Tibial nerve (tissue), 4 donors: ENCODE measurements around the gene PBRM1. TPM values are rescaled to one million over a fixed set of nuclear protein-coding genes. Genes with fewer than 3 reads are reported as not detected.

Source experiments
- DNase-seq, 2 donors: peaks; one replicate each; pipeline ENCODE4 v3.0.0-alpha.2; 2019; ENCODE audit warnings: low spot score in 2 of 2
- H3K27ac ChIP-seq, 4 donors: fragments of 200-600 bp; sonication (generic) in 3 of 4; one replicate each; pipeline ENCODE4 v1.5.1; 2017 to 2019; ENCODE audit warnings: mild to moderate bottlenecking in 1 of 4
- H3K27me3 ChIP-seq, 2 donors: fragments of 200-600 bp; sonication (generic) in 1 of 2; one replicate each; pipeline versions ENCODE4 v1.5.1 to v1.6.0; 2017 to 2019
- H3K36me3 ChIP-seq, 3 donors: fragments of 200-600 bp; sonication (generic); one replicate each; pipeline ENCODE4 v1.5.1; 2018 to 2019
- H3K4me1 ChIP-seq, 4 donors: fragments of 200-600 bp; sonication (generic) in 3 of 4; one replicate each; pipeline ENCODE4 v1.5.1; 2017 to 2019
- H3K4me3 ChIP-seq, 4 donors: fragments of 200-600 bp; sonication (generic) in 3 of 4; one replicate each; pipeline ENCODE4 v1.5.1; 2017 to 2019; ENCODE audit warnings: mild to moderate bottlenecking in 1 of 4, moderate library complexity in 1 of 4
- H3K9me3 ChIP-seq, 4 donors: fragments of 200-600 bp; sonication (generic) in 3 of 4; one replicate each; pipeline ENCODE4 v1.5.1; 2017 to 2019
- EP300 ChIP-seq, 2 donors: sonication (generic); formaldehyde crosslinking; IDR thresholded peaks; one replicate each; pipeline ENCODE4 v1.6.1; 2017; ENCODE audit warnings: antibody characterized with exemption in 2 of 2, mild to moderate bottlenecking in 1 of 2
- POLR2A ChIP-seq, 2 donors: fragments of 450-650 bp; IDR thresholded peaks; one replicate each; pipeline ENCODE4 v1.6.1; 2017; ENCODE audit warnings: antibody characterized with exemption in 2 of 2, mild to moderate bottlenecking in 2 of 2, moderate library complexity in 2 of 2
- WGBS, 2 donors: methylation state at CpG; one replicate each; pipeline ENCODE4 v1.1.5; 2018; 5-methylcytosine and 5-hydroxymethylcytosine counted together
- total RNA-seq, 4 donors: library from RNA; depleted of rRNA; stranded (reverse); fragments of >200 nt; gene quantifications; one replicate each; pipeline ENCODE4 v1.1.0, GENCODE V29; 2016
- TF ChIP-seq, protein P1 (sequence below), 5 experiments: fragments of 200-600 bp in 3 of 5; fragments of 450-650 bp in 2 of 5; sonication (generic) in 3 of 5; IDR thresholded peaks; one replicate each; pipeline ENCODE4 v1.5.1; 2016 to 2019; ENCODE audit warnings: antibody characterized with exemption in 5 of 5, mild to moderate bottlenecking in 3 of 5, moderate library complexity in 2 of 5

Gene PBRM1
- total RNA-seq, 4 donors from 2014 or later, result 87.0 to 123 (median 114) TPM

DNA sequence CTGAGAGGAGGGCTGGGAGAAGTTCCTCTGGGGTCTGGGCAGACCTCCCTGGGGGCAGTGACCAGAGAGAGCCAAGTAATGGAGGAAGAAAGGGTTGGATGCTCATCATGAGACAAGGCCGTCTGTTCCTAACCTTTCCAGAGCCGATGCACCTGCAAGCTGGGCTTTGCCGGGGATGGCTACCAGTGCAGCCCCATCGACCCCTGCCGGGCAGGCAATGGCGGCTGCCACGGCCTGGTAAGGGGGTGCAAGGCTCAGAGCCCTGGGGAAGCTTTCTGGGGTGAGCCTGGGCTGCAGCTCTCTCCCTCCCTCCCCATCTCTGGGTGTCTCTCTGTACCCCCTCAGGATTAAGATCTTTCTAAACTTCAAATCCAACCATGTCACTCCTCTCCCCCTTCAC is 174.2 kb downstream of the PBRM1 start:
- TF ChIP-seq, protein P1, sequence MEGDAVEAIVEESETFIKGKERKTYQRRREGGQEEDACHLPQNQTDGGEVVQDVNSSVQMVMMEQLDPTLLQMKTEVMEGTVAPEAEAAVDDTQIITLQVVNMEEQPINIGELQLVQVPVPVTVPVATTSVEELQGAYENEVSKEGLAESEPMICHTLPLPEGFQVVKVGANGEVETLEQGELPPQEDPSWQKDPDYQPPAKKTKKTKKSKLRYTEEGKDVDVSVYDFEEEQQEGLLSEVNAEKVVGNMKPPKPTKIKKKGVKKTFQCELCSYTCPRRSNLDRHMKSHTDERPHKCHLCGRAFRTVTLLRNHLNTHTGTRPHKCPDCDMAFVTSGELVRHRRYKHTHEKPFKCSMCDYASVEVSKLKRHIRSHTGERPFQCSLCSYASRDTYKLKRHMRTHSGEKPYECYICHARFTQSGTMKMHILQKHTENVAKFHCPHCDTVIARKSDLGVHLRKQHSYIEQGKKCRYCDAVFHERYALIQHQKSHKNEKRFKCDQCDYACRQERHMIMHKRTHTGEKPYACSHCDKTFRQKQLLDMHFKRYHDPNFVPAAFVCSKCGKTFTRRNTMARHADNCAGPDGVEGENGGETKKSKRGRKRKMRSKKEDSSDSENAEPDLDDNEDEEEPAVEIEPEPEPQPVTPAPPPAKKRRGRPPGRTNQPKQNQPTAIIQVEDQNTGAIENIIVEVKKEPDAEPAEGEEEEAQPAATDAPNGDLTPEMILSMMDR (IDR thresholded peaks at IDR 0.05), result no peak
- no peak for TF ChIP-seq POLR2A (IDR thresholded peaks at IDR 0.05)
- no peak for TF ChIP-seq EP300 (IDR thresholded peaks at IDR 0.05)
- H3K27ac ChIP-seq, result no peak overlapping the region
- WGBS, 2 donors, result 72 to 79% methylated on average over 7 of the region's 7 CpGs
- peaks cover 0 to 12% (median 0%) of the 10 kb centered on the region in 4 donors for H3K4me1 ChIP-seq
- H3K27me3 ChIP-seq, result no peaks in the 10 kb centered on the region
- H3K9me3 ChIP-seq, result no peaks in the 10 kb centered on the region
- no peak for DNase-seq
- no peak overlapping the region for H3K4me3 ChIP-seq
- H3K36me3 ChIP-seq, result peaks cover 0 to 57% (median 0%) of the 10 kb centered on the region in 3 donors

DNA sequence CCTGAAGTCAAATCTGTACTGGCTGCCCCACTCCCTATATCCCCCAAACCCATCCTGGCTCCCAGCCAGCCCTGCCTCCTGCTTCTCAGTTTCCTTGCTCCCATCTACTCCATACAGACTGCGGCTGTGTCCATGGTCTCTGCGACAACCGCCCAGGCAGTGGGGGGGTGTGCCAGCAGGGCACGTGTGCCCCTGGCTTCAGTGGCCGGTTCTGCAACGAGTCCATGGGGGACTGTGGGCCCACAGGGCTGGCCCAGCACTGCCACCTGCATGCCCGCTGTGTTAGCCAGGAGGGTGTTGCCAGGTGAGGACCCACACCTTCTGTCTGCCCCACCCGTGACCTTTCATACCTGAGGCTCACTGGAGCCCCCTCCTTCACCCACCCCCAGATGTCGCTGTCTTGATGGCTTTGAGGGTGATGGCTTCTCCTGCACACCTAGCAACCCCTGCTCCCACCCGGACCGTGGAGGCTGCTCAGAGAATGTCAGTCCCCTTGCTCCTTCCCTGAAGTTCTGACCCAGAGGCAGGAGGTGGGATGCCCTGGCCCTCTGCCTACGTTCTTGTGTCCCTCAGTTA is 175.9 kb downstream of the PBRM1 start:
- TF ChIP-seq POLR2A (IDR thresholded peaks at IDR 0.05) (no peak), EP300 (IDR thresholded peaks at IDR 0.05) (no peak)
- TF ChIP-seq, protein P1 (IDR thresholded peaks at IDR 0.05), result no peak
- no peak for DNase-seq
- Histone ChIP-seq H3K4me1 (peaks cover 0 to 4% (median 0%) of the 10 kb centered on the region in 4 donors), H3K4me3 (no peak overlapping the region), H3K9me3 (no peaks in the 10 kb centered on the region), H3K36me3 (peaks cover 0 to 62% (median 0%) of the 10 kb centered on the region in 3 donors), H3K27me3 (no peaks in the 10 kb centered on the region), H3K27ac (no peak overlapping the region)
- 57 to 66% methylated on average over 12 of the region's 12 CpGs for WGBS, 2 donors

DNA sequence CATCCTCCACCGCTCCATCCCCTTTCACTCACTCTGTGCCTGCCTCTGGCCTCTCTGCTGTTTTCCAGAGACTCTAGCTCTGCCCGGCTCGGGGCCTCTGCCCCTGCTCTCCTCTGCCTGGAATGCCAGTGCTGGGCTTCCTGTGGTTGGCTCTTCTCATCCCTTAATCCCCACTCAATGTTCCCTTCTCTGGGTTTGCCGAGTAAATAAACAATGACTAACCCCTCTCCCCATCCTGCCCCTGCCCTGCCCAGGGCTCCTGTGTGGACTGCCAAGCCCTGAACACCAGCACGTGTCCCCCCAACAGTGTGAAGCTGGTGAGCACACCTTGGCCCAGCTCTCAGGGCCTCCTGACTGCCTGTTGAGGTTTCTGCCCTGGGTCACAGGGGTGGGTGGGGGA is 178.4 kb downstream of the PBRM1 start:
- DNase-seq, result no peak
- 62 to 65% methylated on average over 5 of the region's 5 CpGs for WGBS, 2 donors
- H3K27me3 ChIP-seq, result no peaks in the 10 kb centered on the region

DNA sequence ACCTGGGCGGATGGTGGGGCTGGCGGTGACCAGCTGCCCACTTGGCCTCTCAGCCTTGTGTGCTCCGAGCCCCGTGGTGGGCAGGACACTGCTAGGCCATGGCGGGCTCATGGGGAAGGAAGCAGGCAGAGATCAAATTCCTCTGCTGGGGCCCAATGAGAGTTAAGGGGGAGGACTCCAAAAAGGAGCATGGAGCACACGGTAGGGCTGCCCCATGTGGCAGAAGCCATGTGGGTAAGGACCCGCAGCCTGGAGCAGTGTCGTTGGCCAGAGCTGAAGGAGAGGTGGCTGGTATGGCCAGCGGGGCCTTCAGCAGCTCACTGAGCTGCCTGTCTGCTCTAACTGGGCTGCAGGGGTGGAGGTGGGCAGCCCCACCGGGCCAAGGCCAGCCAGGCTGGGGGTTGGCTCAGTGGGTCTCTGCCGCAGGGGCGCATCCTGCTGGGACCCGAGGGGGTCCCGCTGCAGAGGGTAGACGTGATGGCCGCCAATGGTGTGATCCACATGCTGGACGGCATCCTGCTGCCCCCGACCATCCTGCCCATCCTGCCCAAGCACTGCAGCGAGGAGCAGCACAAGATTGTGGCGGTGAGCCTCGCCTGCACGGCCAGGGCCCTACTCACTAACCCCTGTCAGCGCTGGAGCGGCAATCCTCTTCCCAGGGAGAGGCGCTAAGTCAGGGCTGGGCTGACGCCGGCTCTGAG is 179.3 kb downstream of the PBRM1 start:
- TF ChIP-seq POLR2A (IDR thresholded peaks at IDR 0.05) (no peak), EP300 (IDR thresholded peaks at IDR 0.05) (no peak)
- TF ChIP-seq, protein P1 (IDR thresholded peaks at IDR 0.05), result no peak
- 77 to 85% methylated on average over 19 to 27 of the region's 27 CpGs for WGBS, 2 donors

More for the DNA sequence above, 178.4 kb downstream of the PBRM1 start:
- no peak overlapping the region for H3K4me3 ChIP-seq
- H3K4me1 ChIP-seq, result no peaks in the 10 kb centered on the region
- peaks cover 0 to 44% (median 0%) of the 10 kb centered on the region in 3 donors for H3K36me3 ChIP-seq
- no peak overlapping the region for H3K27ac ChIP-seq
- TF ChIP-seq EP300 (IDR thresholded peaks at IDR 0.05) (no peak), POLR2A (IDR thresholded peaks at IDR 0.05) (no peak)
- TF ChIP-seq, protein P1 (IDR thresholded peaks at IDR 0.05), result no peak
- no peaks in the 10 kb centered on the region for H3K9me3 ChIP-seq

DNA sequence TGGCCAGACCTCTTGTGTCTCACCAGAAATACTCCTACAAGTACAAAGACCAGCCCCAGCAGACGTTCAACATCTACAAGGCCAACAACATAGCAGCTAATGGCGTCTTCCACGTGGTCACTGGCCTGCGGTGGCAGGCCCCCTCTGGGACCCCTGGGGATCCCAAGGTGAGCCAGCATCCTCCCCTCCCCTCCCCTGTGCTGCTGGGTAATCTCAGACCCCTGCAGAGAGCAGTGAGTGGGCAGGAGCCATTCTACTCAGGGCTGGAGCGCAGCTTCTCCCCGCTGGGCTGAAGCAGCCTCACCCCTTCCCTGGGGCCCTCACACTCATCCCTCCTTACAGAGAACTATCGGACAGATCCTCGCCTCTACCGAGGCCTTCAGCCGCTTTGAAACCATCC is 180.7 kb downstream of the PBRM1 start:
- Histone ChIP-seq H3K9me3 (no peaks in the 10 kb centered on the region), H3K27ac (no peak overlapping the region), H3K4me1 (no peaks in the 10 kb centered on the region), H3K4me3 (no peak overlapping the region), H3K36me3 (peaks cover 0 to 30% (median 0%) of the 10 kb centered on the region in 3 donors), H3K27me3 (no peaks in the 10 kb centered on the region)
- TF ChIP-seq, protein P1 (IDR thresholded peaks at IDR 0.05), result no peak
- TF ChIP-seq POLR2A (IDR thresholded peaks at IDR 0.05) (no peak), EP300 (IDR thresholded peaks at IDR 0.05) (no peak)
- WGBS, 2 donors, result 80 to 81% methylated on average over 10 of the region's 10 CpGs
- DNase-seq, result no peak

More for the DNA sequence above, 179.3 kb downstream of the PBRM1 start:
- peaks cover 0 to 37% (median 0%) of the 10 kb centered on the region in 3 donors for H3K36me3 ChIP-seq
- H3K27ac ChIP-seq, result no peak overlapping the region
- DNase-seq, result no peak
- H3K4me3 ChIP-seq, result no peak overlapping the region
- no peaks in the 10 kb centered on the region for H3K9me3 ChIP-seq
- H3K4me1 ChIP-seq, result no peaks in the 10 kb centered on the region
- H3K27me3 ChIP-seq, result no peaks in the 10 kb centered on the region
